Memory B cell (primary cell): ENCODE measurements around the gene ZC3H7B.
"Not testable (repeated sequence)": the region's sequence is repeated elsewhere in the genome, so short reads cannot be mapped to it uniquely, and the experiment has no call there.

Experiments
- ATAC-seq: fragments of 150-1000 bp; cut with Tn5 transposase; 2 replicates; pipeline ENCODE4 v1.10.0; 2021; ENCODE audit warnings: low read depth, mild to moderate bottlenecking, moderate library complexity
- DNase-seq, 2 donors: peaks; one replicate each; pipeline ENCODE4 v3.0.0; 2022; ENCODE audit warnings: low spot score in 2 of 2
- H3K27ac Mint-ChIP-seq: one replicate; pipeline ENCODE4 v1.8.0; 2022; ENCODE audit warnings: mild to moderate bottlenecking, moderate library complexity, mixed read lengths
- H3K27me3 Mint-ChIP-seq: one replicate; pipeline ENCODE4 v1.8.0; 2022; ENCODE audit warnings: mixed read lengths
- H3K36me3 Mint-ChIP-seq: one replicate; pipeline ENCODE4 v1.8.0; 2022; ENCODE audit warnings: mild to moderate bottlenecking, mixed read lengths
- H3K4me1 Mint-ChIP-seq: one replicate; pipeline ENCODE4 v1.8.0; 2022; ENCODE audit warnings: mixed read lengths
- H3K4me3 Mint-ChIP-seq: one replicate; pipeline ENCODE4 v1.8.0; 2022; ENCODE audit warnings: mild to moderate bottlenecking, moderate library complexity, mixed read lengths
- H3K9me3 Mint-ChIP-seq: one replicate; pipeline ENCODE4 v1.8.0; 2022; ENCODE audit warnings: mixed read lengths

ZC3H7B gene

DNA sequence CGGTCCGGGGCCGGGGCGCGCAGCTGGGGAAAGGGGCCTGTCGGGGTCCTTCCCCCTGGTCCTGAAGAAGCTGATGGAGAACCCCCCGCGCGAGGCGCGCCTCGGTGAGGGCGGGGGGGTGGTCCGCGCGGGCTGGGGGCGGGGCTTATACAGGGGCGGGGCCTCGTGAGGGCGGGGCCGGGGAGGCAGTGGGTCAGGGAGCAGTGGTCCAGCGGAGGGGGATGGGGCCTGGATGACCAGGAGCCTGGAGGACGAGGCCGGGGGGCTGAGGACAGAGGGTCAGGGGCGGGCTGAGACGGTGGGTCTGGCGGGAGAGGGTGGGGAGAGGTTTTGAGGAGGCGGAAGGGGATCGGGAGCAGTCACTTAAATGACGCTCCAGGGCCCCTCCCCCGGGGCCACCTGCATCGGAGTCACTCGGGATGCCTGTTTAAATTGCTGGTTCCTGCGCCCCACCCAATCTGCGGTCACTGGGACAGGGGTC is 80.8 kb downstream of the ZC3H7B start:
- H3K4me3 Mint-ChIP-seq, result peak overlapping the region; percentile 93
- no peaks in the 10 kb centered on the region for H3K36me3 Mint-ChIP-seq
- H3K4me1 Mint-ChIP-seq, result peaks cover 9% of the 10 kb centered on the region
- ATAC-seq (peak; percentile 39), DNase-seq (peak; percentile 65 to 73)
- H3K27me3 Mint-ChIP-seq, result no peaks in the 10 kb centered on the region
- H3K27ac Mint-ChIP-seq, result peak overlapping the region; percentile 97
- H3K9me3 Mint-ChIP-seq, result no peaks in the 10 kb centered on the region

DNA sequence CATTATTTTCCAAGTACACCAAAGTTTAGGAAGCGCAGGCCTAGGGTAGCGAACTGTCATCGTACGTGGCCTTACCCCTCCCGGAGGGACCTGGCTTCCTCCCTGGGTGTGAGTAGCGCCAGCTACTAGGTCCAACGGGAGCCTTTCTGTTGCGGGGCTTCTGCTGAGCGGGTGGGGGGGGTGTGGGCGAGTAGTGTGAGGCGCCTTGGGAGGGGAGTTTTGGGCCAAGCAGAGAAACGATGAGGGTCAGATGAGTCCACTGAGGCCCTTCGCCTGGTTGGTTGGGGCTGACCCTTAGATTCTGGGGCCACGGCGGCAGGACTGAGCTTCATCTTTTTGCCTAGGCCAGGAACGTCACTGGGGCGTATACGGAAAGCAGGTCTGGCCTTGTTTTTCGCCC is 81.3 kb downstream of the ZC3H7B start:
- peak overlapping the region; percentile 97 for H3K27ac Mint-ChIP-seq
- no peaks in the 10 kb centered on the region for H3K9me3 Mint-ChIP-seq
- H3K4me3 Mint-ChIP-seq, result peak overlapping the region; percentile 93
- DNase-seq, result no peak
- H3K4me1 Mint-ChIP-seq, result peaks cover 9% of the 10 kb centered on the region
- ATAC-seq, result no peak
- H3K36me3 Mint-ChIP-seq, result no peaks in the 10 kb centered on the region
- H3K27me3 Mint-ChIP-seq, result no peaks in the 10 kb centered on the region

DNA sequence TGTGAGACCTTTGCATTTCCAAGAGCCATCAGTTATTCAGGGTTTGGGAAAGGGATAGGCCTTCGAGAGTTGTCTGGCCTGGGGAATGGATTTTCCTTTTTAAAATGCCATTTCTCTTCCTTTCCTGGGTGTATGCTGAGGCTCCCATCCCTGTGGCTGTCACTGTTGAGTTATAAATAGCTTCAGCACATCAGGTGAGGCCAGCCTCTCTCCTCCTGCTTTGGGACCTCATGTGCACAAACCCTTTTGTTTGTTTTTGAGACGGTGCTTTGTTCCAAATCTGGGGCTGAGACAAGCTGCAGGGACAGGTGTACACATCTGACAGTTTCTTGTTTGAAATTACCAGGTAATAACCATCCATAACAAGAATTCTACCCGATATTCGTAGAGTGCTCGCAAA is 81.8 kb downstream of the ZC3H7B start:
- DNase-seq, result no peak
- no peaks in the 10 kb centered on the region for H3K27me3 Mint-ChIP-seq
- H3K4me3 Mint-ChIP-seq, result peak overlapping the region; percentile 93
- no peaks in the 10 kb centered on the region for H3K9me3 Mint-ChIP-seq
- no peak overlapping the region for H3K27ac Mint-ChIP-seq
- no peak for ATAC-seq
- H3K4me1 Mint-ChIP-seq, result peaks cover 6% of the 10 kb centered on the region
- H3K36me3 Mint-ChIP-seq, result no peaks in the 10 kb centered on the region

DNA sequence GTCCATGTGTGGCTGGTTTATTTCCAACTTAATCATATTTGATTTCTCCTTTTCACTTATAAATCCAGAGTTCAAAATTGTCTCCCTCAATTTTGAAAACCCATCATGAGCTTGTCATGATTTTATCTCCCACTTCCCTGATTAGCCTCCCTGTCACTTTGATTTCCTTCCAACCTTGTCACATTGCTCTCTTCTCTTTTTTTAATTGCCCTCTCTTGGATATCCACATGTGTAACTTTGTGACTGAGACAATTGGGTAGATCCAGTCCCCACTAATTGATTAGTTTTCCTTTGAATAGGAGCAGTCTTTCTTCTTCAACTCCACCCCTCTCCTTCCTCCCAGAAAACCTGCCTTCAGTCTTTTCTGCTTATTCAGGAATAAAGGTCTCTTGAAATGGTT is 82.8 kb downstream of the ZC3H7B start:
- H3K4me3 Mint-ChIP-seq, result peak overlapping the region; percentile 2
- no peak overlapping the region for H3K27ac Mint-ChIP-seq

DNA sequence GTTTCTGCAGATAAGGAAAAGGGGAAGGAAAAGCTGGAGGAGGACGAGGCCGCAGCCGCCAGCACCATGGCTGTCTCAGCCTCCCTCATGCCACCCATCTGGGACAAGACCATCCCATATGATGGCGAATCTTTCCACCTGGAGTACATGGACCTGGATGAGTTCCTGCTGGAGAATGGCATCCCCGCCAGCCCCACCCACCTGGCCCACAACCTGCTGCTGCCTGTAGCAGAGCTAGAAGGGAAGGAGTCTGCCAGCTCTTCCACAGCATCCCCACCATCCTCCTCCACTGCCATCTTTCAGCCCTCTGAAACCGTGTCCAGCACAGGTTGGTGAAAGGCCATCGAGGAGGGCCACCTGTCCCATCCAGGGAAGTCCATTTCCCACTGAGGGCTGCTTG is 86.0 kb downstream of the ZC3H7B start:
- H3K27me3 Mint-ChIP-seq, result no peaks in the 10 kb centered on the region
- peaks cover 6% of the 10 kb centered on the region for H3K4me1 Mint-ChIP-seq
- DNase-seq (no peak), ATAC-seq (no peak)
- H3K36me3 Mint-ChIP-seq, result peaks cover 6% of the 10 kb centered on the region
- H3K9me3 Mint-ChIP-seq, result no peaks in the 10 kb centered on the region
- H3K4me3 Mint-ChIP-seq, result no peak overlapping the region
- no peak overlapping the region for H3K27ac Mint-ChIP-seq

More for the DNA sequence above, 82.8 kb downstream of the ZC3H7B start:
- ATAC-seq, result no peak
- H3K4me1 Mint-ChIP-seq, result peaks cover 6% of the 10 kb centered on the region
- no peaks in the 10 kb centered on the region for H3K27me3 Mint-ChIP-seq
- no peaks in the 10 kb centered on the region for H3K9me3 Mint-ChIP-seq
- DNase-seq, result no peak
- peaks cover 2% of the 10 kb centered on the region for H3K36me3 Mint-ChIP-seq

DNA sequence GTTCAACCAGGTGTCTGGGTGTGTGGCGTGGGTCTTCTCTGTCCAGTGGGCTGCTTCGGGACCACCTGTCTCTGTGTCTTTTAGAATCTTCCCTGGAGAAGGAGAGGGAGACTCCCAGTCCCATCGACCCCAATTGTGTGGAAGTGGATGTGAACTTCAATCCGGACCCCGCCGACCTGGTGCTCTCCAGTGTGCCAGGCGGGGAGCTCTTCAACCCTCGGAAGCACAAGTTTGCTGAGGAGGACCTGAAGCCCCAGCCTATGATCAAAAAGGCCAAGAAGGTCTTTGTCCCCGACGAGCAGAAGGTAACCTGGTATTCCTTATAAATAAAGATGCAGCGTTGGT is 92.7 kb downstream of the ZC3H7B start:
- H3K36me3 Mint-ChIP-seq, result peaks cover 9% of the 10 kb centered on the region
- H3K4me3 Mint-ChIP-seq, result no peak overlapping the region
- H3K27ac Mint-ChIP-seq, result no peak overlapping the region
- H3K27me3 Mint-ChIP-seq, result no peaks in the 10 kb centered on the region
- no peaks in the 10 kb centered on the region for H3K4me1 Mint-ChIP-seq
- H3K9me3 Mint-ChIP-seq, result no peaks in the 10 kb centered on the region
- no peak for ATAC-seq
- DNase-seq, result no peak

DNA sequence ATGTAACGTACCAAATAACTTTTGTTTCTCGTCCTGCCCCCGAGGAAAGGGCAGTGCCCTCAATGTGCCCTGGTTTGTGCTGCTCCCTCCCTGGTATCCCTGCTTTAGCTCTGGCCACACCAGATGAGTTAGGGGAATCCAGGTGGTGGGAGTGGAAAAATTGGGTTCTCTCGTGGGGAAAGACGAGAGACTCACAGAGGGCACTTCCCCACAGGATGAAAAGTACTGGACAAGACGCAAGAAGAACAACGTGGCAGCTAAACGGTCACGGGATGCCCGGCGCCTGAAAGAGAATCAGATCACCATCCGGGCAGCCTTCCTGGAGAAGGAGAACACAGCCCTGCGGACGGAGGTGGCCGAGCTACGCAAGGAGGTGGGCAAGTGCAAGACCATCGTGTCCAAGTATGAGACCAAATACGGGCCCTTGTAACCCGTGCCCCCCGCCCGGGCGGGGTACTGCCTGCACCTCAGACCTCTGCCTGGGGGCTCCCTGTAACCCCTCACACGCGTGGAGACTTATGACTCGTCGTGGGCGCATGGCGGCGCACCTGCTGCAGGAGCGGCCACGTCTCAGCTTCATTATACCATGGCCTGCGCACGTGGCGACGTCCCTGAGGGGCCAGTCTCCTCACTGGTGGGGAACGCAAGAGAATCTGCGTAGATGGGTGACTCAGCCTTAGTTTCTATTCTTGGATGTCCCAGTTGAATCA is 94.4 kb downstream of the ZC3H7B start:
- DNase-seq (no peak), ATAC-seq (no peak)
- Mint-ChIP-seq H3K4me3 (no peak overlapping the region), H3K4me1 (no peaks in the 10 kb centered on the region), H3K27me3 (no peaks in the 10 kb centered on the region), H3K9me3 (no peaks in the 10 kb centered on the region), H3K36me3 (peaks cover 9% of the 10 kb centered on the region), H3K27ac (no peak overlapping the region)

DNA sequence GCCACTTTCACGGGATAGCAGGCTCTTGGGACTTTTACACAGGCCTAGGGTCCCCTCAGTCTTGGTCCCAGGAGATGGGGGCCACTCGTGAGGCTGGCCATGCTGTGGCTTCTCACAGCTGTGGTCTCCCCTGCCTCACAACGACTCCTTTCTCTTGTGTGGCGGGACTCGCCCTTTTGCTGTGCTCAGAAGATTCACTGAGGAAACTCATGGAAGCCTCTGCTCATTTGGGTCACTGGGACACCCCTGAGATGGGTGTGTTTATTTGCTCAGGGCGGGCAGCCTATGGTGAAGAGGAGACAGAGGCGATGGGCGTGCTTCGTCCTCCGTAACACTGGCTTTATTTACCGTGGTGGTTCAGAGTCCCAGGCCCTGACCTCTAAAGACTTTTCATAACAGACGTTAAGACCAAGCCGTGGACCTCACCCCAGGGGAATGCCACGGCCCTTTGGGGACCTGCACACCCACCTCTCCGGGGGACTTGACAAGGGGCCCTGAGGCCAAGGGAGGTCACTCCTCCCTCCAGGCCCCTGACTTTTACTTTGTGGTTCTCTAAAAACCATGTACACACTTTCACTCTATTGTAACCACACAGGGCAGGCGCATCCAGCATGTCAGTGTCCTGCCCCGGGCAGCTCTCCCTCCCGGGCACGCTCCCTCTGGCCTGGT is 96.0 kb downstream of the ZC3H7B start:
- Mint-ChIP-seq H3K4me1 (no peaks in the 10 kb centered on the region), H3K27ac (no peak overlapping the region)

DNA sequence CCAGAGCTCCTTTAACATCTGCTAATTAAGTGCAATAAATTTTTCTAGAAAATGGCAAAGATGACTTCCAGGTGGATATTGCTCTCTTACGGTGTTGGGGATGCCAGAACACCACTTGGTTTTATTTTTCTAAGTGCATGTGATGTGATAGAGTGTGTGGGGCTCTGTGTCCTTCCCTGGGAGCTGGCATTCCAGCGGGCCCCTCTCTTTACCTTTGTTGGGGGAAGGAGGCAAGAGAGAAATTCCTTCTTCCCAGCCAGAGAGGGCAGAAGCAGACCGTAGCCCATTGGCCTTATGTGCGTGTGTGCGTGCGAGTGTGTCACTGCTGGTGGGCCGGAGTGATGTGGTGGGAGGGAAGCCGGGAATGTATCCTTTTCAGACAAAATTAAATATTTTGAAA is 97.6 kb downstream of the ZC3H7B start:
- no peak for ATAC-seq
- H3K27me3 Mint-ChIP-seq, result no peaks in the 10 kb centered on the region
- no peak for DNase-seq
- H3K4me1 Mint-ChIP-seq, result peaks cover 4% of the 10 kb centered on the region
- peaks cover 5% of the 10 kb centered on the region for H3K36me3 Mint-ChIP-seq
- H3K9me3 Mint-ChIP-seq, result no peaks in the 10 kb centered on the region
- H3K4me3 Mint-ChIP-seq, result no peak overlapping the region
- no peak overlapping the region for H3K27ac Mint-ChIP-seq

More for the DNA sequence above, 96.0 kb downstream of the ZC3H7B start:
- DNase-seq (no peak), ATAC-seq (no peak)
- Mint-ChIP-seq H3K4me3 (no peak overlapping the region), H3K36me3 (peaks cover 5% of the 10 kb centered on the region), H3K9me3 (no peaks in the 10 kb centered on the region), H3K27me3 (no peaks in the 10 kb centered on the region)

DNA sequence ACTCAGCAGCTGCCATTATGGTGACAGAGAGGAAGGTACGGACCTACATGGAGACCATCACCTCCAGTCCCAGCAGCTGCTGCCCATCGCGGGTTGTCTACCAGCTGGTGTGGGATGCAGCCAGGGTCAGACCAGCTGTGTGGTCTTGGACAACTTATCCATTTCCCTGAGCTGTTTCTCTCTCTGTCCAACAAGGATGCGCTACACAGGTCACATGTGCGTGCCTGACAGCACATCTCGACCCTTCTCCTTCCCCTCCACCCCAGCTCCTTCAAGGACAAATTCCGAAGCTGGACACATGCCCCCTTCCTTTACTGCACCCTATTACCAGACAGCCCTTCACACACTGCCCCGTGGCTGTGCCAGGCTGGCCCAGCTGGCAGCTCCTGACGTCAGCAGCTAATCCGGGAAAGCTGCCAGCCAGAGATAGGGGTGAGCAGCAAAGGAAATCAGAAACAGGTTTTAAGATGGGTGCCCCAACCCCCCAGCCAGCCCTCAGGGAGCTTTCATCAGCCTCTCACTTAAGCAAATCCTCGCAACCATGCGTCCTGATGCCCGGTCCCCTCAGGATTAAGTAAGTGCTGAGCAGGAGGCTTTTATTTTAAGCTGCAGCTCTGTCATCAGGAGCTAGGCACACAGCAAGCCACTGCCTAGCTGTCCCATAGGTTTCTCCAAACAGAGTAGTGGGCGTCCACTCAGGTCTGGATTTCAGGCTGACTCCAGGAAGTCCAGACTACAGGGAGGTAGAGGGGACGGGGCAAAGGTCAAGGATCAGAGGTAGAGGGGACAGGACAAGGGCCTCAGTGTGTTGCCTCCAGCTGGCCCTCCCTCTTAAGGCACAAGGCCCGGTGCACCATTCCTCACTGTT is 100.7 kb downstream of the ZC3H7B start:
- Mint-ChIP-seq H3K27ac (no peak overlapping the region), H3K36me3 (peaks cover 2% of the 10 kb centered on the region), H3K4me3 (no peak overlapping the region), H3K9me3 (no peaks in the 10 kb centered on the region), H3K4me1 (peaks cover 12% of the 10 kb centered on the region), H3K27me3 (no peaks in the 10 kb centered on the region)
- DNase-seq, result no peak
- no peak for ATAC-seq

DNA sequence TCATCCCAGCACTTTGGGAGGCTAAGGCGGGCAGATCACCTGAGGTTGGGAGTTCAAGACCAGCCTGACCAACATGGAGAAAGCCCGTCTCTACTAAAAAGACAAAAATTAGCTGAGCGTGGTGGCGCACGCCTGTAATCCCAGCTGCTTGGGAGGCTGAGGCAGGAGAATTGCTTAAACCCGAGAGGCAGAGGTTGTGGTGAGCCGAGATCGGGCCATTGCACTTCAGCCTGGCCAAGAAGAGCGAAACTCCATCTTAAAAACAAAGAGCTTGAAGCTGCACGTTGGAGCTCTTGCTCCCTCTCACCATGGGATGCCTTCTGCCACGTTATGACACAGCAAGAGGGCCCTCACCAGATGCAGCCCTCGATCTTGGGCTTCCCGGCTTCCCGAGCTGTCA is 101.5 kb downstream of the ZC3H7B start:
- H3K4me1 Mint-ChIP-seq, result peaks cover 14% of the 10 kb centered on the region
- H3K4me3 Mint-ChIP-seq, H3K27ac Mint-ChIP-seq, DNase-seq, H3K36me3 Mint-ChIP-seq, H3K9me3 Mint-ChIP-seq, H3K27me3 Mint-ChIP-seq, ATAC-seq: not testable (repeated sequence)

DNA sequence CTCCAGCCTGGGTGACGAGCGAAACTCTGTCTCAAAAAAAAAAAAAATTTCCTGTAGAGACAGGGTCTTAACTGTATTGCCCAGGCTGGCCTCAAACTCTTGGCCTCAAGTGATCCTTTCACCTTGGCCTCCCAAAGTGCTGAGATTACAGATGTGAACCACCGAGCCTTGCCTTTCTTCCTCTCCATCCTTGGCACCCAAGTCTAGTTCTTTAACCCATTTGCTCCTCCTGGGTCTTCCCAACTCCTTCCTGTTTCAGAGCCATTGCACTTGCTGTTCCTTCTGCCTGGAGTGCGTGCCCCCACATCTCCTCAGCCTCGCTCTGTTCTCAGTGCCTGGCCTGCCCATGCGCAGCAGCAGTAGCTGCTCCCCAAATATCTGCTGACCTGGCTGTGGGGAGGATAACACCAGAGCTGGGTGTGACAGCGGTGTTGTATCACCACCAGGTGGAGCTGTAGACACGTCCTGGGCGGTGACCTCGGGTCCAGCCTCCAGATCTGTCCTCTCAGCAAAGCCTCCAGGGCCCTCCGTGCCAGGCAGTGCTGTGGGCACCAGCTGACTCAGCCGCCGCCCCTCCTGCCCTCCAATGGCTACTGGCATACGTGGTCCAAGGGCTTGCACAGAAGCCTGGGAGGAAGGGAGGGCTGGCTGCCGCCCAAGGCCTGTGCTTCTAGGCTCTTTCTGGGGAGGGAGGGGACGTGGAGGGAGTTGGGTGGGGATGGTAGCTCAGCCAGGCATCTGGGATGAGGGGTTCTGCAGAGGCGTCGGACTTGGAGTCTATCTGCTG is 102.4 kb downstream of the ZC3H7B start:
- no peaks in the 10 kb centered on the region for H3K27me3 Mint-ChIP-seq
- H3K4me1 Mint-ChIP-seq, result peaks cover 17% of the 10 kb centered on the region
- H3K4me3 Mint-ChIP-seq, result no peak overlapping the region
- no peak overlapping the region for H3K27ac Mint-ChIP-seq
- ATAC-seq (peak; percentile 93), DNase-seq (peak; percentile 86)
- no peaks in the 10 kb centered on the region for H3K9me3 Mint-ChIP-seq
- H3K36me3 Mint-ChIP-seq, result no peaks in the 10 kb centered on the region

DNA sequence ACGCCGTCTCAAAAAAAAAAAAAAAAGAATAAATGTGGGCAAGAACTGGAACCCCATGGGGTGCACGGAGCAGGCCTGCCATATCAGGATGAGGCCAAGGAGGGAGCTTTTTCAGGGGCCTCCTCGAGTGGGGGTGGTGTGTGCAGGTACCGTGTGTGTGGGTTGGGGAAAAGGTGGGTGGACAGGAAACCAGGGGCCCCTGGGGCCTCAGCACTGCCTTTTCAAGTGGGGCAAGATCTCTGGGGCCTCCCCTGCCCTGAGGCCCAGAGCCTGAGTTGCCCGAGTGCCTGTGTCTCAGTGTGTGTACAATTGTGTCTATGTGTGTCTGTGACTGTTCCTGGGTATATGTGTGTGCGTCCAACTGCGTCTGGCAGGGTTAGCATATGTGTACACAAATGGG is 104.3 kb downstream of the ZC3H7B start:
- no peaks in the 10 kb centered on the region for H3K9me3 Mint-ChIP-seq
- peak overlapping the region; percentile 47 for H3K27ac Mint-ChIP-seq
- H3K4me1 Mint-ChIP-seq, result peaks cover 21% of the 10 kb centered on the region
- H3K27me3 Mint-ChIP-seq, result no peaks in the 10 kb centered on the region
- ATAC-seq, result no peak
- no peak overlapping the region for H3K4me3 Mint-ChIP-seq
- no peaks in the 10 kb centered on the region for H3K36me3 Mint-ChIP-seq
- no peak for DNase-seq
